Dermis blood vessel endothelial cell (primary cell): Measurements from ENCODE around the gene MOB1A. TPM values are rescaled to one million over a fixed set of nuclear protein-coding genes. Genes with fewer than 3 reads are reported as not detected.

Source experiments
- DNase-seq: peaks from one replicate; pipeline ENCODE4 v3.0.0; 2010
- total RNA-seq: library from RNA; depleted of rRNA; stranded (reverse); fragments of >200 nt; gene quantifications from 2 replicates; pipeline ENCODE4 v1.2.3, GENCODE V29; 2014

MOB1A gene
- total RNA-seq, 1 donor from 2014 or later: 121 TPM

- DNase-seq: no peak
Observed at GRCh38 chr2:74103763-74104162, 74.9 kb downstream of the MOB1A start.

Other genes with a start within 250 kb of the MOB1A start
- 7.0 and 8.7 TPM in 2 replicates for gene TET3, start 194.0 kb downstream of the MOB1A start, total RNA-seq
- gene BOLA3, start 31.0 kb downstream of the MOB1A start, total RNA-seq: 23.7 and 24.3 TPM in 2 replicates
- 28.6 and 91.0 TPM in 2 replicates for gene MTHFD2, start 19.7 kb upstream of the MOB1A start, total RNA-seq
- gene SLC4A5, start 164.5 kb upstream of the MOB1A start, total RNA-seq: 0.33 TPM in 1 of 2 replicates, not detected in the other
- gene DCTN1, start 201.4 kb upstream of the MOB1A start, total RNA-seq: 160 and 207 TPM in 2 replicates
- gene C2orf81, start 242.7 kb upstream of the MOB1A start, total RNA-seq: 0.14 and 0.17 TPM in 2 replicates
- gene WDR54, start 242.9 kb upstream of the MOB1A start, total RNA-seq: 23.3 and 36.9 TPM in 2 replicates